HEK293T (cell line): Measurements from ENCODE around the gene SUCNR1.

Experiments
- BHLHE40 ChIP-seq: fragments of 450-650 bp; IDR thresholded peaks from 2 replicates; pipeline ENCODE4 v1.6.1; 2016; ENCODE audit warnings: mild to moderate bottlenecking, moderate library complexity, borderline replicate concordance
- CTBP1 ChIP-seq: fragments of 450-650 bp; IDR thresholded peaks from 2 replicates; pipeline ENCODE4 v1.6.1; 2016; ENCODE audit warnings: borderline replicate concordance
- ELF4 ChIP-seq: fragments of 450-650 bp; IDR thresholded peaks from 2 replicates; pipeline ENCODE4 v1.6.1; 2017; ENCODE audit warnings: antibody characterized with exemption
- FOXK2 ChIP-seq: fragments of 450-650 bp; IDR thresholded peaks from 2 replicates; pipeline ENCODE4 v1.6.1; 2016; ENCODE audit warnings: mild to moderate bottlenecking
- FOXM1 ChIP-seq: fragments of 450-650 bp; IDR thresholded peaks from 2 replicates; pipeline ENCODE4 v1.6.1; 2017; ENCODE audit warnings: mild to moderate bottlenecking, borderline replicate concordance
- L3MBTL2 ChIP-seq: fragments of 450-650 bp; conservative IDR thresholded peaks from 2 replicates; pipeline ENCODE4 v1.6.1; 2016; ENCODE audit warnings: mild to moderate bottlenecking
- LEF1 ChIP-seq: fragments of 450-650 bp; IDR thresholded peaks from 2 replicates; pipeline ENCODE4 v1.6.1; 2017; ENCODE audit warnings: mild to moderate bottlenecking, borderline replicate concordance
- SP1 ChIP-seq: fragments of 450-650 bp; IDR thresholded peaks from 2 replicates; pipeline ENCODE4 v1.6.1; 2017
- TF ChIP-seq, protein P1 (sequence below): fragments of 450-650 bp; IDR thresholded peaks from 2 replicates; pipeline ENCODE4 v1.6.1; 2016

DNA sequence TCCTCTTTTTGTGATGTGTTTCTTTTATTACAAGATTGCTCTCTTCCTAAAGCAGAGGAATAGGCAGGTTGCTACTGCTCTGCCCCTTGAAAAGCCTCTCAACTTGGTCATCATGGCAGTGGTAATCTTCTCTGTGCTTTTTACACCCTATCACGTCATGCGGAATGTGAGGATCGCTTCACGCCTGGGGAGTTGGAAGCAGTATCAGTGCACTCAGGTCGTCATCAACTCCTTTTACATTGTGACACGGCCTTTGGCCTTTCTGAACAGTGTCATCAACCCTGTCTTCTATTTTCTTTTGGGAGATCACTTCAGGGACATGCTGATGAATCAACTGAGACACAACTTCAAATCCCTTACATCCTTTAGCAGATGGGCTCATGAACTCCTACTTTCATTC, 7.7 kb downstream of the SUCNR1 start:
- TF ChIP-seq FOXM1 = no peak
- TF ChIP-seq SP1 = no peak
- TF ChIP-seq BHLHE40 = no peak
- TF ChIP-seq LEF1 = no peak
- TF ChIP-seq, protein P1, sequence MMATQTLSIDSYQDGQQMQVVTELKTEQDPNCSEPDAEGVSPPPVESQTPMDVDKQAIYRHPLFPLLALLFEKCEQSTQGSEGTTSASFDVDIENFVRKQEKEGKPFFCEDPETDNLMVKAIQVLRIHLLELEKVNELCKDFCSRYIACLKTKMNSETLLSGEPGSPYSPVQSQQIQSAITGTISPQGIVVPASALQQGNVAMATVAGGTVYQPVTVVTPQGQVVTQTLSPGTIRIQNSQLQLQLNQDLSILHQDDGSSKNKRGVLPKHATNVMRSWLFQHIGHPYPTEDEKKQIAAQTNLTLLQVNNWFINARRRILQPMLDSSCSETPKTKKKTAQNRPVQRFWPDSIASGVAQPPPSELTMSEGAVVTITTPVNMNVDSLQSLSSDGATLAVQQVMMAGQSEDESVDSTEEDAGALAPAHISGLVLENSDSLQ = no peak
- no peak for TF ChIP-seq CTBP1
- TF ChIP-seq ELF4 = no peak
- no peak for TF ChIP-seq L3MBTL2
- TF ChIP-seq FOXK2 = no peak
